Measurements from ENCODE around the gene COL13A1. TPM values are rescaled to one million over a fixed set of nuclear protein-coding genes. Genes with fewer than 3 reads are reported as not detected.

COL13A1 gene
- total RNA-seq, 2 donors from 2014 or later: not detected

DNA sequence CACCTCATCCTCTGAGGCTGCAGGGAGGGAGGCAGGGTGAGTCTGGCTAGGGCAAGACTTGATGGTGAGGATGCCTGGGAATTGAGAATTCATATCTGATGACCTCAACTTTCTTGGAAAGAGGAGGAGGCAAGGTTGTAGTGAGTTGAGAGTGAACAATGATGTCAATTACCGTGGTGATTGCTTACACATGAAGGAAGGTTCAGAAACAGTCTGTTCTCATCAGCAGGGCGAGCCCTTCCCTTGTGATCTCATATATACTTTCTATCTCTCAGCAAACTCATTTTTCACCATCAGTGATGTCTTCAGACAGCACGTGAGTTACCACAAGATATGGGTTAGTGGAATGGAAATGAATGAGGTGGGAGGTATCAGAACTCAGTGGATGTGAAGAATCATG lies 20.1 kb upstream of the COL13A1 start:
- Mint-ChIP-seq H3K27ac (no peak overlapping the region), H3K9me3 (no peaks in the 10 kb centered on the region), H3K36me3 (no peaks in the 10 kb centered on the region)
- ATAC-seq (no peak), DNase-seq (ENCODE audit: low spot score in 2 of 2) (no peak)

DNA sequence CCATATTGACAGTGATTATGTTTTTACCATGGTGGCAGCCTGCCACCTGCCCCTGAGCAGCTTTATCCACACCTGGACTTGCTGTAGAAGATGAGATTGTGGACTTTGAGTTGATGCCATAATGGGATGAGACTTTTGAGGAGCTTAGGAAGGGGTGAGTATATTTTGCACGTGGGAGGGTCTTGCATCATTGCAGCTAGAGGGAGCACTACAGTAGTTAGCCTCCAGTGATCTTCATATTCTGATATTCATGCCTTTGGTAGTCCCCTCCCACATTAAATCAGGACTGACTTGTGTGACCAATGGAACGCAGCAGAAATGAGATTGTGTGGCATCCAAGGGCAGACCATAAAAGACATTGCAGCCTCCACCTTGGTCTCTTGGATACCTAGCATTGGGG lies 18.2 kb upstream of the COL13A1 start:
- Mint-ChIP-seq H3K27ac (no peak overlapping the region), H3K9me3 (no peaks in the 10 kb centered on the region), H3K36me3 (no peaks in the 10 kb centered on the region)
- DNase-seq (ENCODE audit: low spot score in 2 of 2) (no peak), ATAC-seq (no peak)

DNA sequence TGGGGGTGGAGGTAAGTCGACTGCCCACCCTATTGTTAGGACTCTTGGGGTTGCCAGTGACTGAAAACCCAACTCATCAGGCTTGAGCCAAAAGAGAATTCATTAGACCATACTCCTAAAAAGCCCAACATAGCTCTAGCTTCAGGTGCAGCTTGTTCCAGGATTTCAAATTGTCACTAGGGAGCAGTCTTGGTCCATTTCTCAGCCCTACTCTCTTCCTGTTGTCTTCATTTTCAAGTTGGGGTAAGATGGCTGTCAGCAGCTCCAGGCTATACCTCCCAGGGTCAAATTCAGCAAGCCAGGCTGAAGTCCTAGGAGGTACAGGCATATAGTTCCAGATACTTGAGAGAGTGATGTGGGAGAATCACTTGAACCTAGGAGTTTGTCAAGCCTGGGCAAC lies 14.9 kb upstream of the COL13A1 start:
- no peak for DNase-seq (ENCODE audit: low spot score in 2 of 2)

DNA sequence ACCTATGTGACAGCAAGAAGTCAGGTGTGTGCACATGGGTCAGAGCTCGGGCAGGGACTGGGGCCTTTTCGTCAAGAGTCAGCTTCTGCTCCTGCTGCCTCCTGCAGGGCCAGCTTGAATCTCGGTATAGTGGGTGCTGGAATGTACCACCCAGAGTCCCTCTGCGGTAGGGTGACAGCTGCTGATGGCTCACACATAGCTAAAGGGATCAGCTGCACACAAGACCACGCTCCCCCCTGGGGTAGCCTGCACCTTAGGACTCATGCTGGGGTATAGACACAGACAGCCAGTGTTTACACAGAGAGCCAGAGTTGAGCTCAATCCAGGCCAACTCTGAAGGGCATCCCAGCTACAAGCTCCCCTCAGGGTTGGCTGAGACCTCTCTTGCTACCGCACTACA lies 14.0 kb upstream of the COL13A1 start:
- Mint-ChIP-seq H3K36me3 (no peaks in the 10 kb centered on the region), H3K9me3 (peaks cover 0 to 5% of the 10 kb centered on the region in 2 donors), H3K27ac (no peak overlapping the region)
- ATAC-seq: no peak
- DNase-seq (ENCODE audit: low spot score in 2 of 2): no peak

More for the DNA sequence above, 14.9 kb upstream of the COL13A1 start:
- Mint-ChIP-seq H3K27ac (no peak overlapping the region), H3K9me3 (peaks cover 0 to 3% of the 10 kb centered on the region in 2 donors), H3K36me3 (no peaks in the 10 kb centered on the region)
- ATAC-seq: no peak

DNA sequence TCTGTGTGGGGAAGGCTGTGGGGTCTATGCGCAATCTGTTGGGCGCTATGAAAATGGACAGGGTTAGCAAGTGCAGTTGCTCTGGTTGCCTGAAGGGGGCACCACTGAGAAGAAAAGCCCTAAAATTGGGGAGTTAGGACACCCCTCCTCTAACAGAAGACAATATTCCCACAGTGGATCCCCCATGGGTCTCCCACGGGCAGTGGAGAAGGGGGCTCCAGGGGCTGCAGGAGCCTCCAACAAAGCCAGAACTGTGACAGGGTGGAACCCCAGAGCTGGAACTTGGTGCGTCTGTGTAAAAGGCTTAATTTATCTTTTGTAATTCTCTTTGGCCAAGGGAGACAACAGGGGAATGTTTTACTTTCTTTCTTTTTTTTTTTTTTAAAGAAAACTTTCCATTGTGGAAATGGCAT lies 12.5 kb upstream of the COL13A1 start:
- no peak overlapping the region for H3K27ac Mint-ChIP-seq
- peaks cover 0 to 5% of the 10 kb centered on the region in 2 donors for H3K9me3 Mint-ChIP-seq
- DNase-seq (ENCODE audit: low spot score in 2 of 2) (no peak), ATAC-seq (no peak)
- H3K36me3 Mint-ChIP-seq: no peaks in the 10 kb centered on the region

DNA sequence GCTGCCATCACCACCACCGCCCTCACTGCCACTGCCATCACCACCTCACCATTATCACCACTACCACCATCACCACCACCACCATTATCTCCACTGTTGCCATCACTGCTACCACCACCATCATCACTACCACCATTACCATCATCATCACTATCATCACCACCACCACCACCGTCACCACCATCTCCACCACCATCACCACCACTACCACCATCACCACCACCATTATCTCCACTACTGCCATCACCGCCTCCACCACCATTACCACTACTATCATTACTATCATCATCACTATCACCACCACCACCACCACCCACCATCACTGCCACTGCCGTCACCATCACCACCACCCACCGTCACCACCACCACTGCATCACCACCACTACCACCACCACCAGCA lies 9.9 kb upstream of the COL13A1 start:
- DNase-seq (ENCODE audit: low spot score in 2 of 2): no peak
- Mint-ChIP-seq H3K36me3 (peaks cover 0 to 5% of the 10 kb centered on the region in 2 donors), H3K27ac (no peak overlapping the region)

DNA sequence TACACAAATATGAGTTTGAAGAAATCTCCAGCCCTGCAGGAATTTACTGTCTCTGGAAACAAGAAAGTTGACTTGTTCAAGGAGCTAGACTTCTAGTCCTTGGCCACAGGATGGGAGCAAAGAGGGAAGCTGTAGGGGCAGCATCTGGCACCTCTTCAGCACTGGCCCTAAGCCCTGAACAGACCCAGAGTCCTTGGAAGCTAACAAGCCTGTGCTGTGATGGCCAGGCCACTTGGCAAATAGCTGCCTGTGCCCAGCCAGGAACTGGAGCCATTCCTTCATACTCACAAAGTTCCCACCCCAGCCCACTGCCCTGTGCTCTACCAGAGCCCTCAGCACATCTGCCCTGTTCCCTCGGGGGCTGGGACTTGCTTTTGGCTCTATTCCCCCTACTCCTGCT lies 9.4 kb upstream of the COL13A1 start:
- DNase-seq (ENCODE audit: low spot score in 2 of 2): no peak
- peaks cover 5 to 8% of the 10 kb centered on the region in 2 donors for H3K9me3 Mint-ChIP-seq
- no peak for ATAC-seq
- peaks cover 0 to 5% of the 10 kb centered on the region in 2 donors for H3K36me3 Mint-ChIP-seq
- H3K27ac Mint-ChIP-seq: no peak overlapping the region

More for the DNA sequence above, 9.9 kb upstream of the COL13A1 start:
- H3K9me3 Mint-ChIP-seq: peaks cover 5 to 8% of the 10 kb centered on the region in 2 donors
- ATAC-seq: no peak

DNA sequence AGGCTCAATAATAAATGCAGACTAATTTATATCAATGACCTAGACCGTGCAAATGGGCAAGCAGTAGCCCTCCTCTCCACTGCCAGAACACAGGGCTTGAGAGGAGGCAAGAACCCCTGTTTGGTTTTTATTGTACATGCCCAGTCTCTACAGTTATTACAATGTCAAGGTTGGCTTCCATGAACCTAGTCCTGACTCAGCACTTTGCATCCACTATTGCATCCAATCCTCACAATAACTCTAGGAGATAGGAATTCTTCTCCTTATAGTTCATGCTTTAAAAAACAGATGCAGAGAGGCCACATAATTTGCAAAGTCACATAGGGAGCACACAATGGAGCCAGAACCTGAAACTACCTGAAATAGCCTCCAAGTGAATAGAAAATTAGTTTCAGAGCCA lies 7.0 kb upstream of the COL13A1 start:
- DNase-seq (ENCODE audit: low spot score in 2 of 2) (no peak), ATAC-seq (no peak)
- H3K27ac Mint-ChIP-seq: no peak overlapping the region
- peaks cover 5 to 8% of the 10 kb centered on the region in 2 donors for H3K9me3 Mint-ChIP-seq
- H3K36me3 Mint-ChIP-seq: peaks cover 0 to 5% of the 10 kb centered on the region in 2 donors

DNA sequence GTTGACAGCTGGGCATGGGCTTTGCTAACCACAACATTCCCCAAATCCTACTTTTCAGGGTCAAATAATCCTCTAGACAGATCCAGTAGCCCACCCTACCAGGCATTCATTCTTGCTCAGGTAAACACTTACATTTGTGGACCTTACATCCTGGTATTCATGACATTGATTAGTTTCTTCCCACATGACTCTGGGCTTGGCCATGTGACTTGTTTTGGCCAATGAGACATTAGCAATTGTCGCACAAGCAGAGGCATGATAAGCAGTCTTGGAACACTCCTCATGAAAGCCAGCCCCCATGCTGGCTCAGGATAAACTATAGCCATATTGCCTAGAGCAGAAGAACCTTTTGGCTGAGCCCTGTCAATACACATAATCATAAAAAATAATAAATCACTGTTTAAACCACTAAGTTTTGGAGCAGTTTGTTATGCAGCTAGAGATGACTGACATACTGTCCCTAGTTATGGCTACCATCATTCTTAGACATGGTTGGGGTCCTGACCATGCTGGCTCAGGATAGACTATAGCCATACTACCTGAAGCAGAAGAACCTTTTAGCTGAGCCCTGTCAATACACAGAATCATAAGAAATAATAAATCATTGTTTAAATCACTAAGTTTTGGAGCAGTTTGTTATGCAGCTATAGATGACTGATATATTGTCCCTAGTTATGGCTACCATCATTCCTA lies 6.3 kb upstream of the COL13A1 start:
- no peak for ATAC-seq
- DNase-seq (ENCODE audit: low spot score in 2 of 2): no peak
- Mint-ChIP-seq H3K9me3 (peaks cover 5 to 8% of the 10 kb centered on the region in 2 donors), H3K27ac (no peak overlapping the region), H3K36me3 (peaks cover 0 to 5% of the 10 kb centered on the region in 2 donors)

DNA sequence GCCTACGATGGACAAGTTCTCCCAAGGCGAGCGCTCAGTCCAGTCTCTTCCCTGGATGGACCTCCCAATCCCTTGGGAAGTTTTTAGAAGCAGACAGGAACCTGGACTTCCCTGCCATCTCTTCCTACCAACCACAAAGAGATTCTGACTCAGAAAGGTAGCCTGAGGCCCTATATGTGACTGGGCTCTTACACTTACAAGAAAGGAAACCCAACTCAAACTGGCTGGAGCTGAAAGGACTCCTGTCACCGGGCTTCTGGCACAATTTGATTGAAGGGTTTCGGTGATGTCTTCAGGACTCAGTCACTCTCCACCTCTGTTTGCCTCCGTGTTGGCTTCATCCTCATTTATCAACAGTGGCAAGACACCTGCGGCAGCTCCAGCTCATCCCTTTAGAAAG lies 3.7 kb upstream of the COL13A1 start:
- H3K27ac Mint-ChIP-seq: no peak overlapping the region
- H3K36me3 Mint-ChIP-seq: peaks cover 0 to 5% of the 10 kb centered on the region in 2 donors
- peaks cover 0 to 8% of the 10 kb centered on the region in 2 donors for H3K9me3 Mint-ChIP-seq
- ATAC-seq (no peak), DNase-seq (ENCODE audit: low spot score in 2 of 2) (no peak)

DNA sequence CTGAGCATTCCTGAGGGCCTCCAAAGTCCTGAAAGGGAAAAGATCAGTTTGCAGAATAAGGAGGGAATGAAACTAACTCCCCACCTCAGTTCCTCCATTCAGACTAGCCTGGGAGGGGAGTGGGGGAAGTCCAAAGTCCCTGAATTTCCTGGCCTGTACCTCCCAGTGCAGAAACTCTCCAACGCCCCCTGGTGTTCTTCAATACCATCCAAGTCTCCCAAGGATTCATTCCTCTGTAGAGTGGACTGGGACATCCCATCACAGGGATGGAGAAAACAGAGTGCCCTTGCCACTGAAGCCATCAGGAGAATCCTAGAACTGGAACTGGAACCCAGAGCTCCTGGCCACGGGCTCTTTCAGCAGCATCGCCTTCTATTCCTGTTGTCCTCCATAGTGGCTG lies 1.6 kb upstream of the COL13A1 start:
- Mint-ChIP-seq H3K36me3 (peaks cover 0 to 5% of the 10 kb centered on the region in 2 donors), H3K9me3 (peaks cover 0 to 8% of the 10 kb centered on the region in 2 donors), H3K27ac (no peak overlapping the region)
- DNase-seq (ENCODE audit: low spot score in 2 of 2) (no peak), ATAC-seq (peak in 1 of 2 donors; percentile 47)

DNA sequence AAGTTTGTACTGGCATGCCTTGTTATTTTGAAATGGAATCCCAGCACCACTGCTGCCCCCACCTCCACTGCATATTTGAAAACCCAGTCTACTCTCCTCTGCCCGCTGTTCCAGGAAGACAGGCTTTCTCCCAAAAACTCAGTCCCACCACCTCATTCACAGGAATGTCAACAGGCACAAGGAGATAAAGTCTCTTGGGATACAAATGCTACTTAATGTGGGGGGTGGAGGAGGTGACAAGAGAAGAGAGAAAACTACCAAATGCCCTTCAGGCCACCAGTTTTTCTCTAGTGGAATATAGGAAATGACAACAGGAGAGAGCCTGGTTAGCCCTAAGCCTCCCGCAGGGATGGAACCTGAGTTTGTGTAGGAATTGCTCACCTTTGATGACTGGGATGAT lies 1.0 kb upstream of the COL13A1 start:
- Mint-ChIP-seq H3K36me3 (peaks cover 0 to 5% of the 10 kb centered on the region in 2 donors), H3K27ac (no peak overlapping the region), H3K9me3 (peaks cover 0 to 8% of the 10 kb centered on the region in 2 donors)
- no peak for DNase-seq (ENCODE audit: low spot score in 2 of 2)
- no peak for ATAC-seq

DNA sequence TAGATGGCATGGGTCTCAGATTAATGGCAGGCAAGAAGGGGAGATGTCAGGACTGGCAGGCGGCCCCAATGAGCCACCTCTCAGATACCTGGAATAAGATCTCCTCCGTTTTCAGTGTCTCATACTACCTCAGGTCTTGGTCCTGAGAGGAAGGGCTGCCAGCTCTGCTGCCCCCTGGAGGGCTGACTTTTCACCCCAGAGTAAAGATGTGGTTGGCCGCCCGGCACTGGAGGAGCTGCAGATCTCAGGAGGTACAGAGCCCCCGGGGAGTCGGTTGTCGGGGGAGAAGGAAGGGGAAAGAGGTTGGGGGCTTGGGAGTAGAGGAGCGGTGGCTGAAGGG lies 642 bp upstream of the COL13A1 start:
- Mint-ChIP-seq H3K9me3 (peaks cover 0 to 5% of the 10 kb centered on the region in 2 donors), H3K36me3 (peaks cover 0 to 5% of the 10 kb centered on the region in 2 donors), H3K27ac (no peak overlapping the region)
- peak in 1 of 2 donors; percentile 67 for ATAC-seq
- DNase-seq (ENCODE audit: low spot score in 2 of 2): peak in 1 of 2 donors; percentile 51

DNA sequence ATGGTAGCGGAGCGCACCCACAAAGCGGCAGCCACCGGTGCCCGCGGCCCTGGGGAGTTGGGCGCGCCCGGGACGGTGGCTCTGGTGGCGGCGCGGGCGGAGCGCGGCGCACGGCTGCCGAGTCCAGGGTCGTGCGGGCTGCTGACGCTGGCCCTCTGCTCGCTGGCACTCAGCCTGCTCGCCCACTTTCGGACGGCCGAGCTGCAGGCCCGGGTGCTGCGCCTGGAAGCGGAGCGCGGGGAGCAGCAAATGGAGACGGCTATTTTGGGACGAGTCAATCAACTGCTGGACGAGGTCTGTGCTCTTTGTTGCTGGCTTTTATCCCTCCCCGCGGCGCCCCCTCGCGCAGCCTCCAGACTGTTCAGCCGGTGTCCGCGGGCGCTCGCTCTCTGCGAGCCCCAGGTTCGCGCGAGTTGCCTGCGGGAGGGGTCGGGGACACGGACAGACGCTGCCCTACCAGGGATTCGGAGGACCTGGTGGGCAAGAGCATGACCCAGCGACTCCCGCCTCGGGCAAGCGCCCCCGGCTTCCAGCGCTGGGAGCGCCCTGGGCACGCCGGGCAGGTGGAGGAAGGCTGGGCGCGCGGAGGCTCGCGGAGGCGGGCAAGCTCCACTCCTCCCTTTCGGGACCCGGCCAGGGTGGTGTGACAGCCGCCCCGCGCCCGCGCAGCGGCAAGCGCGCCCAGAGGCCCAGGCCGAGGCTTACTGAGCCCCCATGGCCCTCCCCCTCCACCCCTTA lies 887 bp downstream of the COL13A1 start:
- Mint-ChIP-seq H3K36me3 (no peaks in the 10 kb centered on the region), H3K27ac (no peak overlapping the region), H3K9me3 (no peaks in the 10 kb centered on the region)
- DNase-seq (ENCODE audit: low spot score in 2 of 2): no peak
- ATAC-seq: peak in 1 of 2 donors; percentile 40

DNA sequence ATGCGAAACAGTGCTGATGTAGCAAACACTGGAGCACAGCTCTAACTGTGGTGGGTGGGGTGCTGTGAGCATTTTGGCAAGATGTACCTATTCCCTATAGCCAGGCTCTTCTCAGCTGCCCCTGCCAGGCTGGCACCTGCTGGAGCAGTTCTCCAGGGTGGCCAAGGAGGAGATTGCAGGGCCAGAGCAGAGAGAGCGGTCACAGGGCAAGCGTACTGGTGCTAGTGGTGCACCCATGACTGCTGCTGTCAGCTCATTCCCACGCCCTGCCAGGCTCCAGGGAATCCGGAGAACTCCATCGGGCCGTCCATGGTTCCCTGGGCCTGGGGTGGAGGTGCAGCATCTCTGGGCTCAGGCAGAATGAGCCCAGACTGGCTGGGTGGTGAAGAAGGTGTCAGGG lies 2.1 kb downstream of the COL13A1 start:
- no peak for DNase-seq (ENCODE audit: low spot score in 2 of 2)
- Mint-ChIP-seq H3K27ac (no peak overlapping the region), H3K36me3 (no peaks in the 10 kb centered on the region), H3K9me3 (no peaks in the 10 kb centered on the region)
- no peak for ATAC-seq

DNA sequence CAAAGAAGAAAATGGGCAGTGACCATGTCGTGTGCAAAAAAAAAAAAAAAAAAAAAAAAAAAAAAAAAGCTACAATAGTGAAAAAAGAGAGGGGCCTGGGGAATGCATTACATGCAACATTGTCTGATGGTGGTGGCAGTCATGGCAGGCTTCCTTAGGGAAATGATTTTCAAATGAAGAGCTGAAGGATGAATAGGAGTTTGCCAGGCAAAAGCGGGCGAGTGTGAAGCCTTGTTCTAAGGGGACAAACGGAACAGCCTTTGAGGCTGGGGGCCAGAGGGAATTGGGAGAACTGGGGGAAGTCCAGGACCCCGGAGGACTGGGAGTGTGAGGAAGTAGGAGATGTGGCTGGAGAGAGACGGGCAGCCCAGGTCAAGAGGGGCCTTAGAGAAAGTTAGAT lies 3.1 kb downstream of the COL13A1 start:
- no peak for DNase-seq (ENCODE audit: low spot score in 2 of 2)
- no peak for ATAC-seq
- Mint-ChIP-seq H3K27ac (no peak overlapping the region), H3K9me3 (no peaks in the 10 kb centered on the region), H3K36me3 (no peaks in the 10 kb centered on the region)

DNA sequence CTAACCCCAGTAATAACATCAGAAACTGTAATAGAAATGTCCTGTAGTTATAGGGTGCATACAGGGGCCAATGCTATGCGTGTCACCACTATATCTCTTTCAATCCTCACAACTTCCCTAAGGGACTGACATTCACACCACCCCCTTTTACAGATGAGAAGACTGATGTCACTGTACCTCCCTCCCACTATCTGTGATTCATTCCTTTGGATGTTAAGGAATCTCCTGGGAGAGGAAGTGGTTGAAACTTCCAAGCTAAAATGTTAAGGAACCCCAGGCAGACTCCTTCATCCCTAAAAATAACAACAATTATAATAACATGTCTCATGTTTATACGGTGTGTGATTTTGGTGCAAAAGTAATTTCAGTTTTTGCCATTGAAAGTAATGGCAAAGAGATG lies 5.4 kb downstream of the COL13A1 start:
- no peaks in the 10 kb centered on the region for H3K9me3 Mint-ChIP-seq
- H3K27ac Mint-ChIP-seq: peak overlapping the region in 1 of 2 donors; percentile 69
- DNase-seq (ENCODE audit: low spot score in 2 of 2) (no peak), ATAC-seq (no peak)
- H3K36me3 Mint-ChIP-seq: no peaks in the 10 kb centered on the region

DNA sequence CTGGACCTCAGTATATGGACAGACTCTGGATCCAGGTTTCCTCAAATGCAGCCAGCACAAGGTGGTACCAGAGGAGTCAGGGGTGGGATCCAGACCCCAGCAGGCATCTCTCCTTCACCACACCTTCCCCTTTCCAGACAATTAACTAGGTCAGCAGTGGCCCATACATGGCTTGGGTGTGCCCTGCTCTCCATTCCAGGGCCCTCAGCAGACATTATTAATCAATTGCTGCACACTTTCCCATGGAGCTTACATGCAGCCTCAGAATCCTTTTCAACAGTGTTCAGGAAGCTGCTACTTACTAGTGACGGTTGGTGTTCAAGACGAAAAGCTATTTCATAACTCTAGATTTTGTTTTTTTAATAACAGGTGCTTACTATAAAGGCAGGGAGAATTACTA lies 6.0 kb downstream of the COL13A1 start:
- no peak for DNase-seq (ENCODE audit: low spot score in 2 of 2)
- Mint-ChIP-seq H3K9me3 (no peaks in the 10 kb centered on the region), H3K36me3 (no peaks in the 10 kb centered on the region), H3K27ac (no peak overlapping the region)
- ATAC-seq: no peak
